ENCODE data around the gene CALM1.

GRCh38 chr14:90416720-90417119 is 19.9 kb downstream of the CALM1 start:
- TF ChIP-seq POLR2A (IDR thresholded peaks at IDR 0.05; ENCODE audit: low read depth, low read length), result no peak
- TF ChIP-seq POLR2AphosphoS5 (IDR thresholded peaks at IDR 0.05; ENCODE audit: low read depth, low read length), result no peak
- TF ChIP-seq TAF1 (IDR thresholded peaks at IDR 0.05; ENCODE audit: borderline replicate concordance, low read depth, low read length), result no peak

Measured in GM12892 (cell line).